C4-2B (cell line): ENCODE data around the gene MFN2.
"Not testable (repeated sequence)": the region's sequence is repeated elsewhere in the genome, so short reads cannot be mapped to it uniquely, and the experiment has no call there.

Experiments
- H3K27ac ChIP-seq: fragments of 450-650 bp; 2 replicates; pipeline ENCODE4 v1.5.1; 2017
- CTCF ChIP-seq: fragments of 450-650 bp; conservative IDR thresholded peaks from 2 replicates; pipeline ENCODE4 v1.5.1; 2017; ENCODE audit warnings: mild to moderate bottlenecking
- ZFX ChIP-seq: fragments of 450-650 bp; IDR thresholded peaks from 2 replicates; pipeline ENCODE4 v1.6.1; 2017

MFN2 gene

GRCh38 chr1:12029720-12030339 is 49.6 kb downstream of the MFN2 start:
- no peak overlapping the region for H3K27ac ChIP-seq
- no peak for TF ChIP-seq ZFX
- TF ChIP-seq CTCF: no peak

- TF ChIP-seq ZFX: no peak
- no peak; the same call in 1 of the 2 replicates for TF ChIP-seq CTCF
- H3K27ac ChIP-seq: no peak overlapping the region
These were observed 51.1 kb downstream of the MFN2 start for GRCh38 chr1:12031039-12031980.

- TF ChIP-seq CTCF (no peak), ZFX (no peak)
- no peak overlapping the region for H3K27ac ChIP-seq
These were observed 51.9 kb downstream of the MFN2 start for GRCh38 chr1:12032161-12032621.

GRCh38 chr1:12033441-12033840 is 53.2 kb downstream of the MFN2 start:
- H3K27ac ChIP-seq: not testable (repeated sequence)

GRCh38 chr1:12034381-12034801 is 54.1 kb downstream of the MFN2 start:
- TF ChIP-seq CTCF: no peak
- TF ChIP-seq ZFX: no peak
- H3K27ac ChIP-seq: no peak overlapping the region

- no peak for TF ChIP-seq ZFX
- TF ChIP-seq CTCF: no peak
- H3K27ac ChIP-seq: no peak overlapping the region
These were observed 55.1 kb downstream of the MFN2 start for GRCh38 chr1:12035312-12035711.

- H3K27ac ChIP-seq: no peak overlapping the region
- TF ChIP-seq ZFX (no peak), CTCF (no peak)
These were observed 57.5 kb downstream of the MFN2 start for GRCh38 chr1:12037486-12038355.
